H9 (cell line): ENCODE data around the gene COLEC12. TPM values are rescaled to one million over a fixed set of nuclear protein-coding genes. Genes with fewer than 3 reads are reported as not detected.

Experiments used
- DNase-seq: peaks from one replicate; pipeline ENCODE4 v3.0.0-alpha.2; 2017
- H2AFZ ChIP-seq: one replicate; pipeline ENCODE4 v1.6.1; 2013; ENCODE audit warnings: mild to moderate bottlenecking, low read length, control low read depth, moderate library complexity
- H2AK5ac ChIP-seq: 2 replicates; pipeline ENCODE4 v1.6.1; 2013; ENCODE audit warnings: low read length, control low read depth, mixed read lengths; ENCODE audit not compliant: insufficient read length
- H2BK120ac ChIP-seq: one replicate; pipeline ENCODE4 v1.6.1; 2013; ENCODE audit warnings: low read depth, mild to moderate bottlenecking, low read length, control low read depth, inconsistent platforms; ENCODE audit not compliant: poor library complexity, severe bottlenecking
- H2BK12ac ChIP-seq: 2 replicates; pipeline ENCODE4 v1.6.1; 2013; ENCODE audit warnings: low read length, control low read depth, mixed read lengths, low read depth; ENCODE audit not compliant: insufficient read length
- H2BK15ac ChIP-seq: 2 replicates; pipeline ENCODE4 v1.6.1; 2013; ENCODE audit warnings: low read depth, low read length, control low read depth
- H2BK20ac ChIP-seq: one replicate; pipeline ENCODE4 v1.6.1; 2013; ENCODE audit warnings: low read depth, mild to moderate bottlenecking, low read length, control low read depth, inconsistent platforms; ENCODE audit not compliant: poor library complexity, severe bottlenecking
- H2BK5ac ChIP-seq: 2 replicates; pipeline ENCODE4 v1.6.1; 2013; ENCODE audit warnings: low read length, control low read depth, mixed read lengths; ENCODE audit not compliant: insufficient read length
- H3K14ac ChIP-seq: 2 replicates; pipeline ENCODE4 v1.6.1; 2013; ENCODE audit warnings: low read length, control low read depth; ENCODE audit not compliant: insufficient read depth
- H3K18ac ChIP-seq: 2 replicates; pipeline ENCODE4 v1.6.1; 2013; ENCODE audit warnings: low read depth, mild to moderate bottlenecking, mixed read lengths, low read length, control low read depth; ENCODE audit not compliant: insufficient read length
- H3K23ac ChIP-seq: 2 replicates; pipeline ENCODE4 v1.6.1; 2013; ENCODE audit warnings: low read length, control low read depth, mixed read lengths, low read depth; ENCODE audit not compliant: insufficient read length
- H3K23me2 ChIP-seq: 2 replicates; pipeline ENCODE4 v1.6.1; 2013; ENCODE audit warnings: low read depth, mild to moderate bottlenecking, mixed read lengths, low read length, control low read depth; ENCODE audit not compliant: insufficient read length, poor library complexity, severe bottlenecking
- H3K27ac ChIP-seq: 2 replicates; pipeline ENCODE4 v1.5.1; 2013; ENCODE audit warnings: low read length, control low read depth, mixed read lengths, low read depth; ENCODE audit not compliant: insufficient read length
- H3K27me3 ChIP-seq: 2 replicates; pipeline ENCODE4 v1.6.1; 2013; ENCODE audit warnings: low read length, control low read depth, inconsistent platforms; ENCODE audit not compliant: insufficient read depth
- H3K4ac ChIP-seq: 2 replicates; pipeline ENCODE4 v1.6.1; 2013; ENCODE audit warnings: low read depth, mild to moderate bottlenecking, control low read depth, inconsistent platforms, low read length, moderate library complexity
- H3K4me1 ChIP-seq: 2 replicates; pipeline ENCODE4 v1.6.1; 2013; ENCODE audit warnings: low read length, control low read depth, inconsistent platforms; ENCODE audit not compliant: insufficient read depth
- H3K4me2 ChIP-seq: 2 replicates; pipeline ENCODE4 v1.6.1; 2013; ENCODE audit warnings: low read length, control low read depth, mixed read lengths; ENCODE audit not compliant: insufficient read length, insufficient read depth
- H3K56ac ChIP-seq: 2 replicates; pipeline ENCODE4 v1.6.1; 2013; ENCODE audit warnings: low read depth, mild to moderate bottlenecking, mixed read lengths, low read length, control low read depth; ENCODE audit not compliant: insufficient read length
- H3K79me1 ChIP-seq: 2 replicates; pipeline ENCODE4 v1.6.1; 2013; ENCODE audit warnings: low read depth, mild to moderate bottlenecking, moderate library complexity, low read length, control low read depth, inconsistent platforms; ENCODE audit not compliant: insufficient read depth, poor library complexity, severe bottlenecking
- H3K79me2 ChIP-seq: 2 replicates; pipeline ENCODE4 v1.6.1; 2013; ENCODE audit warnings: low read length, control low read depth, inconsistent platforms; ENCODE audit not compliant: insufficient read depth
- H3K9ac ChIP-seq: 2 replicates; pipeline ENCODE4 v1.6.1; 2013; ENCODE audit warnings: low read length, control low read depth, mixed read lengths; ENCODE audit not compliant: insufficient read length; ENCODE audit errors: extremely low read depth
- H3K9me3 ChIP-seq: one replicate; pipeline ENCODE4 v1.6.1; 2013; ENCODE audit warnings: low read depth, low read length, inconsistent platforms; ENCODE audit not compliant: control insufficient read depth
- H3T11ph ChIP-seq: one replicate; pipeline ENCODE4 v1.6.1; 2013; ENCODE audit warnings: mild to moderate bottlenecking, low read length, control low read depth, inconsistent platforms
- H4K20me1 ChIP-seq: one replicate; pipeline ENCODE4 v1.6.1; 2013; ENCODE audit not compliant: control insufficient read depth, insufficient read length, insufficient read depth
- H4K5ac ChIP-seq: 2 replicates; pipeline ENCODE4 v1.6.1; 2013; ENCODE audit warnings: low read depth, mild to moderate bottlenecking, mixed read lengths, low read length, control low read depth; ENCODE audit not compliant: insufficient read length
- H4K8ac ChIP-seq: replicated peaks from 2 replicates; pipeline ENCODE4 v1.6.1; 2013; ENCODE audit warnings: low read length, control low read depth, mixed read lengths, low read depth; ENCODE audit not compliant: insufficient read length
- H4K91ac ChIP-seq: 2 replicates; pipeline ENCODE4 v1.6.1; 2013; ENCODE audit warnings: low read depth, mild to moderate bottlenecking, moderate library complexity, mixed read lengths, low read length, control low read depth; ENCODE audit not compliant: insufficient read length
- H3K27ac Mint-ChIP-seq, 3 experiments: 2 replicates in 2 of 3; 3 replicates in 1 of 3; pipeline ENCODE4 v1.8.0; 2020 to 2021; ENCODE audit warnings: mixed read lengths in 3 of 3, mild to moderate bottlenecking in 1 of 3, moderate library complexity in 1 of 3
- H3K27me3 Mint-ChIP-seq: 2 replicates; pipeline ENCODE4 v1.8.0; 2021; ENCODE audit warnings: low read depth, mild to moderate bottlenecking, moderate library complexity, mixed read lengths
- H3K36me3 Mint-ChIP-seq, 3 experiments: 2 replicates in 2 of 3; 3 replicates in 1 of 3; pipeline ENCODE4 v1.8.0; 2020 to 2021; ENCODE audit warnings: low read depth in 3 of 3, mixed read lengths in 3 of 3; ENCODE audit not compliant: insufficient read depth in 1 of 3
- H3K4me1 Mint-ChIP-seq, 2 experiments: 2 replicates each; pipeline ENCODE4 v1.8.0; 2020; ENCODE audit warnings: mixed read lengths in 2 of 2
- H3K4me3 Mint-ChIP-seq, 2 experiments: 2 replicates in 1 of 2; 3 replicates in 1 of 2; pipeline ENCODE4 v1.8.0; 2020 to 2021; ENCODE audit warnings: mild to moderate bottlenecking in 2 of 2, mixed read lengths in 2 of 2, moderate library complexity in 1 of 2
- H3K9me3 Mint-ChIP-seq, 2 experiments: 2 replicates in 1 of 2; 3 replicates in 1 of 2; pipeline ENCODE4 v1.8.0; 2020; ENCODE audit warnings: mild to moderate bottlenecking in 2 of 2, mixed read lengths in 2 of 2, moderate library complexity in 1 of 2
- CTCF ChIP-seq: fragments of 200-600 bp; sonication (generic); conservative IDR thresholded peaks from 3 replicates; pipeline ENCODE4 v1.8.0; 2021; ENCODE audit warnings: antibody characterized with exemption, mild to moderate bottlenecking
- WGBS: extraction: QIAGEN DNeasy Blood & Tissue Kit; methylation state at CpG from one replicate; pipeline ENCODE4 v1.1.7; 2013; ENCODE audit warnings: missing lambda C conversion rate, low lambda C conversion rate, mixed read lengths; ENCODE audit not compliant: insufficient read length; ENCODE audit errors: extremely low coverage; 5-methylcytosine and 5-hydroxymethylcytosine counted together
- total RNA-seq: library from RNA; stranded (reverse); gene quantifications from 2 replicates; pipeline ENCODE4 v1.2.1, GENCODE V29; 2021

Gene COLEC12
- total RNA-seq, 1 experiment from 2014 or later = 0.70 TPM

- no peak overlapping the region for H4K91ac ChIP-seq
- no peak overlapping the region for H3K9ac ChIP-seq
- H3T11ph ChIP-seq = no peak overlapping the region
- no peak overlapping the region for H3K4me2 ChIP-seq
- H4K8ac ChIP-seq = no peak overlapping the region
- no peak overlapping the region for H3K4me3 Mint-ChIP-seq
- H3K36me3 Mint-ChIP-seq = no peaks in the 10 kb centered on the region
- H3K27ac ChIP-seq = no peak overlapping the region
- H3K27me3 Mint-ChIP-seq = peaks cover 5% of the 10 kb centered on the region; the same call in 1 of the 2 replicates
- H3K56ac ChIP-seq = no peak overlapping the region
- no peak overlapping the region for H2BK12ac ChIP-seq
- H3K9me3 ChIP-seq = no peaks in the 10 kb centered on the region
- H3K4ac ChIP-seq = no peak overlapping the region
- WGBS = no CpG with 5 or more reads among the region's 2 CpGs
- no peak overlapping the region for H2BK20ac ChIP-seq
- H3K23me2 ChIP-seq = no peaks in the 10 kb centered on the region
- H4K20me1 ChIP-seq = no peaks in the 10 kb centered on the region
- H3K4me1 ChIP-seq = no peaks in the 10 kb centered on the region
- peaks cover 0 to 6% of the 10 kb centered on the region in 2 experiments; a peak in 1 of 4 replicates for H3K4me1 Mint-ChIP-seq
- H3K14ac ChIP-seq = no peak overlapping the region
- H2AFZ ChIP-seq = no peak overlapping the region
- no peak overlapping the region for H3K23ac ChIP-seq
- no peaks in the 10 kb centered on the region for H3K9me3 Mint-ChIP-seq
- no peaks in the 10 kb centered on the region for H3K79me1 ChIP-seq
- H2BK5ac ChIP-seq = no peak overlapping the region
- H3K18ac ChIP-seq = no peak overlapping the region
- H2BK15ac ChIP-seq = no peak overlapping the region
- no peak overlapping the region for H4K5ac ChIP-seq
- H3K27me3 ChIP-seq = no peaks in the 10 kb centered on the region
- DNase-seq = no peak
- H2AK5ac ChIP-seq = no peak overlapping the region
- H3K27ac Mint-ChIP-seq = no peak overlapping the region
- no peak for TF ChIP-seq CTCF
- no peaks in the 10 kb centered on the region for H3K79me2 ChIP-seq
- no peak overlapping the region for H2BK120ac ChIP-seq
Observed at GRCh38 chr18:335733-336132, 164.8 kb downstream of the COLEC12 start.
